ENCODE data around the gene TEX35.

Gene TEX35

DNA sequence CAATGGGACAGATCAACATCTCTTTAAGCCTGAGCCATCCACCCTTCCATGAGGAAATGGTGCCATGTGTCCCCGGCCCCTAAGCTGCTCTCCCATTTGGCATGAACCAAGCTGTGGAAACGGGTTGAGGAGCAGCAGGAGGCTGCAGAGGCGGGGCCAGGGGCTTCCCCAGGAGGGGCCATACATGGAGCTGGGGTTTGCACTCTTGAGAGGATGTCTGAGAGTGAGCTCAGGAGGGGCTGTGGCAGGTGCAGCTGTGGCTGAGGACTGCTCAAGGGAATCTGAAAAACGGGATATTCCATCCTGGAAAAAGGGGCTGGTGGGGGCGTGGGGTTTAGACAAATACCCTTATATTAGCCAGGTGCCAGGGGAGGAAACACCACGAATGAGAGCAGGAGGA lies 9.1 kb upstream of the TEX35 start:
- no peaks in the 10 kb centered on the region for H3K9me3 ChIP-seq (ENCODE audit: severe bottlenecking)
- ATAC-seq (ENCODE audit: low read depth) (no peak), DNase-seq (ENCODE audit: low spot score) (no peak)
- H3K27me3 ChIP-seq (ENCODE audit: insufficient read depth, poor library complexity, severe bottlenecking) = no peaks in the 10 kb centered on the region
- H3K27ac ChIP-seq (ENCODE audit: poor library complexity, severe bottlenecking) = no peak overlapping the region
- no peak overlapping the region for H3K4me3 ChIP-seq (ENCODE audit: severe bottlenecking)
- TF ChIP-seq, protein P1, sequence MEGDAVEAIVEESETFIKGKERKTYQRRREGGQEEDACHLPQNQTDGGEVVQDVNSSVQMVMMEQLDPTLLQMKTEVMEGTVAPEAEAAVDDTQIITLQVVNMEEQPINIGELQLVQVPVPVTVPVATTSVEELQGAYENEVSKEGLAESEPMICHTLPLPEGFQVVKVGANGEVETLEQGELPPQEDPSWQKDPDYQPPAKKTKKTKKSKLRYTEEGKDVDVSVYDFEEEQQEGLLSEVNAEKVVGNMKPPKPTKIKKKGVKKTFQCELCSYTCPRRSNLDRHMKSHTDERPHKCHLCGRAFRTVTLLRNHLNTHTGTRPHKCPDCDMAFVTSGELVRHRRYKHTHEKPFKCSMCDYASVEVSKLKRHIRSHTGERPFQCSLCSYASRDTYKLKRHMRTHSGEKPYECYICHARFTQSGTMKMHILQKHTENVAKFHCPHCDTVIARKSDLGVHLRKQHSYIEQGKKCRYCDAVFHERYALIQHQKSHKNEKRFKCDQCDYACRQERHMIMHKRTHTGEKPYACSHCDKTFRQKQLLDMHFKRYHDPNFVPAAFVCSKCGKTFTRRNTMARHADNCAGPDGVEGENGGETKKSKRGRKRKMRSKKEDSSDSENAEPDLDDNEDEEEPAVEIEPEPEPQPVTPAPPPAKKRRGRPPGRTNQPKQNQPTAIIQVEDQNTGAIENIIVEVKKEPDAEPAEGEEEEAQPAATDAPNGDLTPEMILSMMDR (IDR thresholded peaks at IDR 0.05; ENCODE audit: poor library complexity, severe bottlenecking) = no peak
- H3K36me3 ChIP-seq (ENCODE audit: low read depth) = no peaks in the 10 kb centered on the region
- no peaks in the 10 kb centered on the region for H3K4me1 ChIP-seq (ENCODE audit: insufficient read depth, poor library complexity, severe bottlenecking)

DNA sequence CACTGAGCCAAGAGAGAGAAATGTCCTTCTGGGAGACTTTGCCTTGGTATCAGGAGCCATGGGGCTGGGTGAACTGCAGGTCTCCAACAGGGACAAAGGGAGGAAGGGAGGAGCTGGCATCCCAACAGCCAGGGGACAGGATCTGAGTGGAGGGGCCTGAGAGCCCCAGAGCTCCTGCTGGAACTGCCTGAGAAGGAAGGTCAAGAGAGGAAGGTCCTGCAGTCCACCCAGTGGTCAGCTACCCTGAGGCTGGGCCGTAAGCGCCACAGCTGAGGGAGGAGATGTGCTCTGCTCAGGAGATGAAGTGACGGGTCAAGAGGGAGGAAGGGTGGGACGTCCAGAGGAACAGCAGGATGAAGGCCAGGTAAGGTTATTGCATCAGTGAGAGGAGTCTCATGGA lies 8.6 kb upstream of the TEX35 start:
- no peak for ATAC-seq (ENCODE audit: low read depth)
- H3K4me3 ChIP-seq (ENCODE audit: severe bottlenecking) = no peak overlapping the region
- no peak overlapping the region for H3K27ac ChIP-seq (ENCODE audit: poor library complexity, severe bottlenecking)
- no peaks in the 10 kb centered on the region for H3K9me3 ChIP-seq (ENCODE audit: severe bottlenecking)
- TF ChIP-seq, protein P1 (IDR thresholded peaks at IDR 0.05; ENCODE audit: poor library complexity, severe bottlenecking) = no peak
- no peaks in the 10 kb centered on the region for H3K36me3 ChIP-seq (ENCODE audit: low read depth)
- H3K4me1 ChIP-seq (ENCODE audit: insufficient read depth, poor library complexity, severe bottlenecking) = no peaks in the 10 kb centered on the region
- no peak for DNase-seq (ENCODE audit: low spot score)
- no peaks in the 10 kb centered on the region for H3K27me3 ChIP-seq (ENCODE audit: insufficient read depth, poor library complexity, severe bottlenecking)

DNA sequence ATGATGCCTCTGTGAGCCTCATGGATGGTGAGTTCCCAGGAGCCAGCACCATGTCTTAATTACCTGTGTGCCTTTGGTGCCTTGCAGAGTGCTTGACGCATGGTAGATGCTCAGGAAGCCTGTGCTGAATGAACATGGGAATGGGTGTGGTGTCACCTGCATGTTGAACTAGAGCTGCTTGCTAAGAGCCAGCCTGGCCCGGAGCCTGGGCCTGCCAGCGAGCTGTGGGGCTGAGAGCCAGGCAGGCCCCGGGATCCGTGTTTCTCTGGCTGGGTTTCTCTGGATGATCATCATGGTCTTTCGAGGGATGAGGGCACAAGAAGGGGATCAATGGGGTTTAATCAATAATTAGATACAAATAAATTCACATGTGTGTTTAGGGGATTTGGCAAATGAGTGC lies 6.7 kb upstream of the TEX35 start:
- no peaks in the 10 kb centered on the region for H3K4me1 ChIP-seq (ENCODE audit: insufficient read depth, poor library complexity, severe bottlenecking)
- ATAC-seq (ENCODE audit: low read depth) (no peak), DNase-seq (ENCODE audit: low spot score) (peak; percentile 29)
- H3K4me3 ChIP-seq (ENCODE audit: severe bottlenecking) = no peak overlapping the region
- TF ChIP-seq, protein P1 (IDR thresholded peaks at IDR 0.05; ENCODE audit: poor library complexity, severe bottlenecking) = no peak
- no peaks in the 10 kb centered on the region for H3K9me3 ChIP-seq (ENCODE audit: severe bottlenecking)
- H3K27ac ChIP-seq (ENCODE audit: poor library complexity, severe bottlenecking) = no peak overlapping the region
- no peaks in the 10 kb centered on the region for H3K27me3 ChIP-seq (ENCODE audit: insufficient read depth, poor library complexity, severe bottlenecking)
- no peaks in the 10 kb centered on the region for H3K36me3 ChIP-seq (ENCODE audit: low read depth)

DNA sequence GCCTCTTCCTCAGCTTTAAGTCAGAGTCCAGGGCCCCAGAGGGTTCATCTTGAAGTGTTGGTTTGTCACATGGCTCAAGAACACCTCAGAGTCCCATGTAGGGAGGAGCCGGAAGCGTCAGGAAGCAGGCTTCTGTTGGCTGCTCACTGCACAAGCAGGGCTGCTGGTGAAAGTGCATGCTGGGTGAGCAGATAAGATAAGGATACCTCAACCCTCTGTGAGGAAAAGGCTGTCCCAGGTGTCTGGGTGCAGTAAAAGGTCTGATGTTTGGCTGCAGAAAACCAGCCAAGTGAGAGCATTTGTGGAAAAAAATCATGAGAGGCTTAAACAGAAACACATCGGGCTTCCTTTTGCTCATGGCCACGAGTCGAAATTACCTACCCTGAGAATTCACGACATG lies 6.2 kb upstream of the TEX35 start:
- no peak for ATAC-seq (ENCODE audit: low read depth)
- Histone ChIP-seq H3K36me3 (ENCODE audit: low read depth) (no peaks in the 10 kb centered on the region), H3K4me3 (ENCODE audit: severe bottlenecking) (no peak overlapping the region), H3K9me3 (ENCODE audit: severe bottlenecking) (no peaks in the 10 kb centered on the region), H3K27ac (ENCODE audit: poor library complexity, severe bottlenecking) (no peak overlapping the region), H3K27me3 (ENCODE audit: insufficient read depth, poor library complexity, severe bottlenecking) (no peaks in the 10 kb centered on the region), H3K4me1 (ENCODE audit: insufficient read depth, poor library complexity, severe bottlenecking) (no peaks in the 10 kb centered on the region)
- TF ChIP-seq, protein P1 (IDR thresholded peaks at IDR 0.05; ENCODE audit: poor library complexity, severe bottlenecking) = no peak
- no peak for DNase-seq (ENCODE audit: low spot score)

DNA sequence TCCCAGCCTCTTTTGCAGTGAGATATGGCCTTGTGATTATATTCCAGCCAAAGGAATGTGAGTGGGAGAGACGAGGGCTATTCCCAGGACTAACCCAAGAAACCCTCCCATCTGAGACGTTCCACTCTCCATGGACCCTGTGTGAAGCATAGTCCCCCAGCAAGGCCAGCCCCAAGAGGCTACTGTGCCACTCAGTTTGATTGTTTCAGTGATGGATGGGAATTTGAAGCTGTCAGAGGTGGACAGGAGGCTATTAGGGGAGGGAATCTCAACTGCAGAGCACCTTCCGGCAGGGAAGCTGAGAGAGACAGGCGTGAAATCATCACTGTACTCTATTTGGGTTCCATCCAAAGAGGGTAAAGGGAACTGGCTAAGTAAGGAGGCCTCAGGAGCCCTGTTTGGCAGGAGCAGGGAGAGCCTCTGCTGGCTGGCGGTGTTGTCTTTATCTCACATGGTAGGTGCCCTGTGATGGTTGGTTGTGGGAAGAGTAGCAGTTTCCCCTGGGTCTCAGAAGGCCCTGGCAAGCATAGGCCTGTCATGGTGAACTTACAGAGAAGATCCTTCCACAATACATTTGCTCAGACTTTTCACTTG lies 3.4 kb upstream of the TEX35 start:
- TF ChIP-seq, protein P1 (IDR thresholded peaks at IDR 0.05; ENCODE audit: poor library complexity, severe bottlenecking) = no peak
- no peak overlapping the region for H3K4me3 ChIP-seq (ENCODE audit: severe bottlenecking)
- ATAC-seq (ENCODE audit: low read depth) = no peak; the same call in 2 of the 3 replicates
- no peak overlapping the region for H3K27ac ChIP-seq (ENCODE audit: poor library complexity, severe bottlenecking)
- H3K4me1 ChIP-seq (ENCODE audit: insufficient read depth, poor library complexity, severe bottlenecking) = no peaks in the 10 kb centered on the region
- no peaks in the 10 kb centered on the region for H3K27me3 ChIP-seq (ENCODE audit: insufficient read depth, poor library complexity, severe bottlenecking)
- DNase-seq (ENCODE audit: low spot score) = peak; percentile 7
- no peaks in the 10 kb centered on the region for H3K36me3 ChIP-seq (ENCODE audit: low read depth)
- no peaks in the 10 kb centered on the region for H3K9me3 ChIP-seq (ENCODE audit: severe bottlenecking)
